Endothelial cell of umbilical vein (primary cell): ENCODE measurements around the gene KIAA0930. TPM values are rescaled to one million over a fixed set of nuclear protein-coding genes. Genes with fewer than 3 reads are reported as not detected.

Source experiments
- BruUV-seq: library from RNA; stranded (reverse); fragments of 400-500 nt; replicated peaks from 2 replicates; lab custom pipeline; 2021; lab: Mats Ljungman, UMichigan
- CTCF ChIA-PET: fragments of 300-600, 350-600 bp; sonication (Branson Sonifier 250); formaldehyde crosslinking; loops from one replicate; lab custom pipeline; 2021; ENCODE audit warnings: antibody characterized with exemption, inconsistent platforms; lab: Charles Lee
- POLR2A ChIA-PET: fragments of 300-600, 350-600 bp; sonication (Branson Sonifier 250); formaldehyde crosslinking; loops from one replicate; lab custom pipeline; 2021; ENCODE audit warnings: antibody characterized with exemption, inconsistent platforms; lab: Charles Lee
- DNase-seq: peaks from one replicate; pipeline ENCODE4 v3.0.0-alpha.2; 2011; ENCODE audit warnings: low read depth, low spot score
- FAIRE-seq: peaks from 2 replicates; lab custom pipeline; 2011; peaks lifted over from hg19 to GRCh38; lab: Jason Lieb, UNC
- H2AFZ ChIP-seq: 2 replicates; pipeline ENCODE4 v1.6.0; 2012; ENCODE audit warnings: low read depth, low read length, control low read depth, inconsistent platforms
- H3K27ac ChIP-seq: 2 replicates; pipeline ENCODE4 v1.5.1; 2011; ENCODE audit warnings: low read depth, mild to moderate bottlenecking, control low read depth, low read length, moderate library complexity; ENCODE audit not compliant: insufficient read depth
- H3K27me3 ChIP-seq, 2 experiments: 2 replicates each; pipeline versions ENCODE4 v1.6.0 to v1.6.1; 2011; ENCODE audit warnings: low read length in 2 of 2, mixed read lengths in 1 of 2; ENCODE audit not compliant: control insufficient read depth in 2 of 2, insufficient read depth in 2 of 2
- H3K36me3 ChIP-seq, 2 experiments: 2 replicates in 1 of 2; 3 replicates in 1 of 2; pipeline ENCODE4 v1.5.1; 2011; ENCODE audit warnings: low read length in 2 of 2, mild to moderate bottlenecking in 1 of 2, moderate library complexity in 1 of 2; ENCODE audit not compliant: control insufficient read depth in 2 of 2, insufficient read depth in 2 of 2; ENCODE audit errors: extremely low read depth in 1 of 2
- H3K4me1 ChIP-seq: 3 replicates; pipeline ENCODE4 v1.5.1; 2011; ENCODE audit warnings: mild to moderate bottlenecking, low read length; ENCODE audit not compliant: control insufficient read depth, insufficient read depth; ENCODE audit errors: extremely low read depth
- H3K4me2 ChIP-seq: 2 replicates; pipeline ENCODE4 v1.6.1; 2011; ENCODE audit warnings: low read length, control low read depth, mixed read lengths; ENCODE audit not compliant: insufficient read depth
- H3K4me3 ChIP-seq, 3 experiments: fragments of 200-600 bp in 1 of 3; sonication (generic), shearing (Covaris generic) in 1 of 3; replicated peaks in 1 of 3; 2 replicates each; pipeline ENCODE4 v1.5.1; 2011 to 2016; ENCODE audit warnings: control low read depth in 3 of 3, low read length in 3 of 3, mild to moderate bottlenecking in 2 of 3, inconsistent platforms in 1 of 3, low read depth in 1 of 3, moderate library complexity in 1 of 3; ENCODE audit not compliant: insufficient read depth in 1 of 3
- H3K79me2 ChIP-seq: 2 replicates; pipeline ENCODE4 v1.6.0; 2012; ENCODE audit warnings: low read length, inconsistent platforms; ENCODE audit not compliant: control insufficient read depth, insufficient read depth
- H3K9ac ChIP-seq: replicated peaks from 2 replicates; pipeline ENCODE3; 2011; ENCODE audit warnings: low read length, control low read depth; ENCODE audit not compliant: insufficient read depth; ENCODE audit errors: extremely low read depth
- H3K9me1 ChIP-seq: replicated peaks from 3 replicates; pipeline ENCODE4 v1.6.0; 2011; ENCODE audit warnings: mild to moderate bottlenecking, low read length; ENCODE audit not compliant: control insufficient read depth, insufficient read depth; ENCODE audit errors: extremely low read depth
- H3K9me3 ChIP-seq: replicated peaks from 2 replicates; pipeline ENCODE4 v1.5.1; 2012; ENCODE audit warnings: low read length, inconsistent platforms; ENCODE audit not compliant: control insufficient read depth, insufficient read depth
- H4K20me1 ChIP-seq: replicated peaks from 2 replicates; pipeline ENCODE3; 2011; ENCODE audit warnings: mild to moderate bottlenecking, low read length; ENCODE audit not compliant: control insufficient read depth, insufficient read depth; ENCODE audit errors: extremely low read depth
- EZH2 ChIP-seq: IDR thresholded peaks from 2 replicates; pipeline ENCODE4 v1.6.1; 2012; ENCODE audit warnings: borderline replicate concordance, low read depth, mild to moderate bottlenecking, moderate library complexity, low read length, inconsistent platforms; ENCODE audit not compliant: severe bottlenecking
- FOS ChIP-seq: IDR thresholded peaks from 2 replicates; pipeline ENCODE4 v1.6.1; 2011; ENCODE audit warnings: mild to moderate bottlenecking, low read length, moderate library complexity, borderline replicate concordance; ENCODE audit not compliant: insufficient read depth
- GATA2 ChIP-seq: IDR thresholded peaks from 2 replicates; pipeline ENCODE4 v1.7.0; 2011; ENCODE audit warnings: low read depth, mild to moderate bottlenecking, moderate library complexity, mixed read lengths, low read length; ENCODE audit not compliant: insufficient read length, insufficient read depth
- JUN ChIP-seq: IDR thresholded peaks from 2 replicates; pipeline ENCODE4 v1.6.1; 2011; ENCODE audit warnings: borderline replicate concordance, low read depth; ENCODE audit not compliant: insufficient read length, insufficient read depth
- MAX ChIP-seq: IDR thresholded peaks from 2 replicates; pipeline ENCODE4 v1.6.1; 2011; ENCODE audit not compliant: insufficient read depth, insufficient read length
- MYC ChIP-seq: IDR thresholded peaks from one replicate; pipeline ENCODE4 v1.6.1; 2011; ENCODE audit warnings: mild to moderate bottlenecking, low read depth, low read length
- POLR2A ChIP-seq: IDR thresholded peaks from 2 replicates; pipeline ENCODE4 v1.6.1; 2012; ENCODE audit warnings: low read depth, mild to moderate bottlenecking, control low read depth, low read length
- POLR2AphosphoS5 ChIP-seq: IDR thresholded peaks from 2 replicates; pipeline ENCODE4 v1.6.1; 2012; ENCODE audit warnings: low read depth, mild to moderate bottlenecking, control low read depth, low read length, moderate library complexity; ENCODE audit not compliant: insufficient read depth
- dilution Hi-C: fragments of 300-500 bp; cut with MboI; formaldehyde crosslinking; loops from one replicate; pipeline ENCODE4 v1.15.0; 2019; ENCODE audit warnings: low sequenced_read_pairs; ENCODE audit not compliant: extremely low pct_ligation_motif_present
- intact Hi-C: fragments of 100-400 bp; cut with micrococcal nuclease; formaldehyde crosslinking; loops from one replicate; pipeline ENCODE4 v1.10.0; 2022
- polyA plus RNA-seq, 4 experiments: library from polyadenylated mRNA; depleted of rRNA in 3 of 4; stranded (reverse) in 3 of 4; unstranded in 1 of 4; fragments of >200 nt; gene quantifications; 2 replicates each; pipeline versions ENCODE4 v1.2.1 to v1.2.3, GENCODE V29; 2011 to 2012; ENCODE audit warnings: missing spikeins in 1 of 4
- total RNA-seq: library from RNA; stranded (reverse); gene quantifications from 2 replicates; pipeline ENCODE4 v1.2.3, GENCODE V29; 2021
- TF ChIP-seq, protein P1 (sequence below), 2 donors: IDR thresholded peaks; 1 replicate in 1 of 2; 2 replicates in 1 of 2; pipeline ENCODE4 v1.5.1; 2011; ENCODE audit warnings: low read length in 2 of 2, mild to moderate bottlenecking in 2 of 2, moderate library complexity in 2 of 2, control low read depth in 1 of 2, inconsistent platforms in 1 of 2, low read depth in 1 of 2; ENCODE audit not compliant: insufficient read depth in 1 of 2; ENCODE audit errors: extremely low read depth in 1 of 2

The KIAA0930 gene
- total and polyA plus RNA-seq, 2 donors (not counting 3 experiments of a cell fraction or from before 2014, with no cell fraction given): 37.9 to 53.6 TPM

GRCh38 chr22:45284705-45285262 is 44.1 kb upstream of the KIAA0930 start, which contains the start of gene UPK3A:
UPK3A (plus strand) TSS chr22:45284949; CDS start chr22:45285014, 65 bp downstream.
- dilution Hi-C loops (no loop called here), intact Hi-C loops (no loop called here)
- Histone ChIP-seq H3K27ac (no peak within 1 kb of the TSS), H3K4me3 (no peak within 1 kb of the TSS), H3K79me2 (no peaks in the 10 kb centered on the region), H3K4me1 (peaks cover 7% of the 10 kb centered on the region), H3K36me3 (no peaks in the 10 kb centered on the region), H4K20me1 (no peaks in the 10 kb centered on the region), H3K9me3 (no peaks in the 10 kb centered on the region), H3K27me3 (peaks cover 12 to 28% of the 10 kb centered on the region in 2 experiments), H3K9me1 (no peaks in the 10 kb centered on the region), H3K4me2 (peak within 1 kb of the TSS; percentile 42), H3K9ac (no peak within 1 kb of the TSS), H2AFZ (peak within 1 kb of the TSS; percentile 54)
- TF ChIP-seq, protein P1, sequence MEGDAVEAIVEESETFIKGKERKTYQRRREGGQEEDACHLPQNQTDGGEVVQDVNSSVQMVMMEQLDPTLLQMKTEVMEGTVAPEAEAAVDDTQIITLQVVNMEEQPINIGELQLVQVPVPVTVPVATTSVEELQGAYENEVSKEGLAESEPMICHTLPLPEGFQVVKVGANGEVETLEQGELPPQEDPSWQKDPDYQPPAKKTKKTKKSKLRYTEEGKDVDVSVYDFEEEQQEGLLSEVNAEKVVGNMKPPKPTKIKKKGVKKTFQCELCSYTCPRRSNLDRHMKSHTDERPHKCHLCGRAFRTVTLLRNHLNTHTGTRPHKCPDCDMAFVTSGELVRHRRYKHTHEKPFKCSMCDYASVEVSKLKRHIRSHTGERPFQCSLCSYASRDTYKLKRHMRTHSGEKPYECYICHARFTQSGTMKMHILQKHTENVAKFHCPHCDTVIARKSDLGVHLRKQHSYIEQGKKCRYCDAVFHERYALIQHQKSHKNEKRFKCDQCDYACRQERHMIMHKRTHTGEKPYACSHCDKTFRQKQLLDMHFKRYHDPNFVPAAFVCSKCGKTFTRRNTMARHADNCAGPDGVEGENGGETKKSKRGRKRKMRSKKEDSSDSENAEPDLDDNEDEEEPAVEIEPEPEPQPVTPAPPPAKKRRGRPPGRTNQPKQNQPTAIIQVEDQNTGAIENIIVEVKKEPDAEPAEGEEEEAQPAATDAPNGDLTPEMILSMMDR (IDR thresholded peaks at IDR 0.05; ENCODE audit: extremely low read depth in 1 of 2, insufficient read depth in 1 of 2, low read depth in 1 of 2, low read length in 2 of 2): no peak
- TF ChIP-seq FOS: no peak
- no peak for TF ChIP-seq GATA2
- no peak for TF ChIP-seq MYC
- TF ChIP-seq POLR2A: no peak
- TF ChIP-seq JUN: no peak
- no peak for TF ChIP-seq EZH2
- TF ChIP-seq MAX: no peak
- TF ChIP-seq POLR2AphosphoS5: no peak
- BruUV-seq: no TSS peak
- ChIA-PET POLR2A (no interaction called here), CTCF (no interaction called here)
- no peak for FAIRE-seq
- peak; percentile 30 for DNase-seq
